C4-2B (cell line): ENCODE results near the gene DCLRE1C.

Source experiments
- H3K27ac ChIP-seq: fragments of 450-650 bp; 2 replicates; pipeline ENCODE4 v1.5.1; 2017
- ZFX ChIP-seq: fragments of 450-650 bp; IDR thresholded peaks from 2 replicates; pipeline ENCODE4 v1.6.1; 2017
- TF ChIP-seq, protein P1 (sequence below): fragments of 450-650 bp; conservative IDR thresholded peaks from 2 replicates; pipeline ENCODE4 v1.5.1; 2017; ENCODE audit warnings: mild to moderate bottlenecking

The DCLRE1C gene

DNA sequence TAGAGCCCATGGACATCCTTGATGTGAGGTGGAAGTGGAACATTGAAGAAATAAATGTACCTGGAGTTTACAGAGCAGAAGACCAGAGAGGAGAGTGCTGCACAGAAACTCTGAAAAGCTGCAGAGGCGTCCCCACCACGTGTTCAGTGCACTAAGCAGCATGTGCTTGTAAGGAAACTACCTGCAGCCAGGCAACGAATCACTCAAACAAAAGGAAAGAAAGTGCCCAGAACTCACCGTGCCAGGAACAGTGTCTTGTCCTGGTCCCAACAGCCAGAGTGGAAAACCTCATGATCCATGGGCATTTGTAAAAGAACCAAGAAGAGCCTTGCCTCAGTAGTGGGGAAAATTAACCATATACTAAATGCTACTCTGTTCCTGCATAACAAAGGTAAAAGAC lies 42.9 kb downstream of the DCLRE1C start:
- no peak overlapping the region; the same call in 1 of the 2 replicates for H3K27ac ChIP-seq
- TF ChIP-seq, protein P1, sequence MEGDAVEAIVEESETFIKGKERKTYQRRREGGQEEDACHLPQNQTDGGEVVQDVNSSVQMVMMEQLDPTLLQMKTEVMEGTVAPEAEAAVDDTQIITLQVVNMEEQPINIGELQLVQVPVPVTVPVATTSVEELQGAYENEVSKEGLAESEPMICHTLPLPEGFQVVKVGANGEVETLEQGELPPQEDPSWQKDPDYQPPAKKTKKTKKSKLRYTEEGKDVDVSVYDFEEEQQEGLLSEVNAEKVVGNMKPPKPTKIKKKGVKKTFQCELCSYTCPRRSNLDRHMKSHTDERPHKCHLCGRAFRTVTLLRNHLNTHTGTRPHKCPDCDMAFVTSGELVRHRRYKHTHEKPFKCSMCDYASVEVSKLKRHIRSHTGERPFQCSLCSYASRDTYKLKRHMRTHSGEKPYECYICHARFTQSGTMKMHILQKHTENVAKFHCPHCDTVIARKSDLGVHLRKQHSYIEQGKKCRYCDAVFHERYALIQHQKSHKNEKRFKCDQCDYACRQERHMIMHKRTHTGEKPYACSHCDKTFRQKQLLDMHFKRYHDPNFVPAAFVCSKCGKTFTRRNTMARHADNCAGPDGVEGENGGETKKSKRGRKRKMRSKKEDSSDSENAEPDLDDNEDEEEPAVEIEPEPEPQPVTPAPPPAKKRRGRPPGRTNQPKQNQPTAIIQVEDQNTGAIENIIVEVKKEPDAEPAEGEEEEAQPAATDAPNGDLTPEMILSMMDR, result no peak
- TF ChIP-seq ZFX, result no peak

DNA sequence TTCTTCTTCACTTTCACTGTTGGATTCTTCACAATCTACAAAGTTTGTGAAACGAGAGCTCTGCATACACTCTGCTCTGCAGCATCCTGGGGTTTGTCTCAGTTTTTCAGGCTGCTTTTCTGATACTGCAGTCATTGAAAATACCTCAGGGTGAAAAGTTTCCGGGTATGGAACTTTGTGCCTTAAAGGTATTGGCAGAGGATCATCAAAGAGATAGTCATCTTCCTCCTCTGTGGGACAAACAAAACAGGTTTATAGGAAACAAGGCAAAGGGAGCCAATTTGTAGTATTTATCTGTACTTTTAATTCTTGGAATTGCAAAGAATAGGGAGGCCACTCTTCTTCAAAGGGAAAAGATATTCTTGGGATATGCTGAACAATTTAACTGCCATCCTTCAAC lies 44.8 kb downstream of the DCLRE1C start:
- TF ChIP-seq, protein P1, result no peak
- no peak for TF ChIP-seq ZFX
- peak overlapping the region; percentile 73; the same call in 1 of the 2 replicates for H3K27ac ChIP-seq

DNA sequence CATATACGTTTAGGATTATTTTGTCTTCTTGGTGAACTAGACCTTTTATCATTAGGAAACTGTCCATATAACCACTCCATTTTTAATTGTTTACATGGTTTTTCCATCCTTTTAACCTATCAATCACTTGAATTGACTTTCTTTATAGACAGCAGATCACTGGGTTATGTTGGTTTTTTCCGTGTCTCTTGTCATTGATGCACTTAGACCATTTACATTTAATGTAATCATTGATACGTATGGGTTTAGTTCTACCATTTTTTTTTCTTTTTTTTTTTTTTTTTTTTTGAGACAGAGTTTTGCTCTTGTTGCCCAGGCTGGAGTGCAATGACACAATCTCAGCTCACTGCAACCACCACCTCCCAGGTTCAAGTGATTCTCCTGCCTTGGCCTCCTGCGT lies 46.3 kb downstream of the DCLRE1C start:
- H3K27ac ChIP-seq, result peak overlapping the region; percentile 73

DNA sequence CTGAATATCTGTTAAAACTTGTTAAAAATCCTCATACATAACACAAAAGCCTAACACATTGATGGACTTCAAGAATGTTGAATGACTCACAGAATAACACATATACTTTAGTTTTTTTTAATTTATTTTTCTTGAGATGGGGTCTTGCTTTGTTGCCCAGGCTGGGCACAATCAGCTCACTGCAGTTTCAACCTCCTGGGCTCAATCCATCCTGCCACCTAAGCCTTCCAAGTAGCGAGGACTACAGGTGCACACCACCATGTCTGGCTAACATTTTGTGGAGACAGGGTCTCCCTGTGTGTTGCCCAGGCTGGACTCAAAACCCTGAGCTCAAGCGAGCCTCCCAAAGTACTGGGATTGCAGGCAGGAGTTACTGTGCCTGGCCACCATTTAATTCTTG lies 47.1 kb downstream of the DCLRE1C start:
- no peak for TF ChIP-seq ZFX
- TF ChIP-seq, protein P1, result no peak

DNA sequence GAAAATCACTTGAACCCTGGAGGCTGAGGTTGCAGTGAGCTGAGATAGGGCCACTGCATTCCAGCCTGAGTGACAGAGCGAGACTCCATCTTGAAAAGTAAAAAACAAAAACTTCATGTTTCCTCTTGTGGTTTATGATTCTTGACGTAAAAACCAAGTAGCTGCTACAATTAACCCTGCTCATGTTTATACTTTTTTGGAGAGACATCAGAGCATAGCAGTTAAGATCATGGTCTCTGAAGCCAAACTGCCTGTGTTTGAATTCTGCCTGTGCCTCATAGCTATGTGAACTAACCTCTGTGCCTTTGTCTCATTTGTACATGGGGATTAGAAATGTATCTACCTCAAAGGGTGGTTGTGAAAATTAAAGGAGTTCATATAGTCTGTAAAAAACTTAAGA lies 48.0 kb downstream of the DCLRE1C start:
- no peak overlapping the region for H3K27ac ChIP-seq
- TF ChIP-seq, protein P1, result no peak
- TF ChIP-seq ZFX, result no peak

More for the DNA sequence above, 47.1 kb downstream of the DCLRE1C start:
- no peak overlapping the region for H3K27ac ChIP-seq

DNA sequence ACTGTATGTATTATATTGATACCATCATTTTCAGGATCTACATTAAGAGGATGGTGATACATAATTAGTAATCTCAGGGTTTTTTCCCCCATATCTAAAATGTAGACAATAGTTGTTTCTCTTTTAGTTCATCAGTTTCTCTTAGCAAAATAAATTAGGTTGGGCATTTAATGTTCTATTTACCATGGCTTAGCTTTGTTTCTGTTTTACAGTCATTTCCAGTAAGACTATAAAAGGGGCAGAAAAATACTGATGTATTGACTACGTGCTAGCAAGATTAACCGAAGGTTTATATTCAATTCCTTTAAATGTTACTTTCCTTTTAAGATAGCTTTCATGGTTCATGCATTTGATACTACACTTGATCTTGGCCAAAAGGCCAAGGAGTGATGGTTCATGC lies 49.0 kb downstream of the DCLRE1C start:
- TF ChIP-seq, protein P1, result no peak
- H3K27ac ChIP-seq, result no peak overlapping the region

DNA sequence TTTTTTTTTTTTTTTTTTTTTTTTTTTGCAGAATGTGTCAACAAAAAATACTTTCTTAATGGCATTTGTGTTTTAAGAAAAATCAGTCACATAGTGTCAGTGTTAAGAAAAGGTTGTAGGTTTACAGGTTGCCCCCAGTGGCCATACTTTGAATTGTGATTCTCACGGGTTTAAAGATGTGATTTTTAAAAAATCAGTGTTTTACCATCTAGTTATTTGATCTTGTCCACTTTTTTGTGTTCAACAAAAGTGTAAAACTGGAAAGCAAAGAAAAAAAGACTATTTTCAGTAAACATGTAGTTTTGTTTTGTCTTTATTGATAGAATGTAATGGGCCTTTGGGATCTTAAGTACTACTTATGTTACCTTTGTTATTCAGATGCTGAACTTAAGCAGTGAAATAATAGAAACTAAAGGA lies 49.6 kb downstream of the DCLRE1C start:
- H3K27ac ChIP-seq, result no peak overlapping the region
- TF ChIP-seq, protein P1, result peak; percentile 76
- TF ChIP-seq ZFX, result no peak

DNA sequence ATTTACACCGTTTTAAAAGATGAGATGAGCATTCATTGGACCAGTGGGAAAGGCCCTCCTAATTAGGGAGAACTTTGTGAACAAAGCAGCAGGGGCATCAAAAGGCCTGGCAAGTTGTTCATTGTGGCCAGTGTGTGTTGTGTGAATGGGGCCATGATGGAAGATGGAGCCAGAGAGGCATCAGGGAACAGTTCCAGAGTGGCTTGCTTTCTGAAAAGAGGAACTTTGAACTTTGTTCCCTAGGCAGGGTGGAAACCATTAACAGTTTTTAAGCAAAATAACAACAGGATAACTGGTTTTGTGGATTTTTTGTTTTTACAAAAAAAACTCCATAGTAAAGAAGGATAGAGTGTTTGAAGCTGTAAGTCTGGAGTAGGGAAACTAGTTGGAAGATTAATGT lies 62.7 kb downstream of the DCLRE1C start:
- no peak overlapping the region for H3K27ac ChIP-seq
- TF ChIP-seq ZFX, result no peak
- TF ChIP-seq, protein P1, result no peak
